ENCODE data around the gene ASTL.

DNA sequence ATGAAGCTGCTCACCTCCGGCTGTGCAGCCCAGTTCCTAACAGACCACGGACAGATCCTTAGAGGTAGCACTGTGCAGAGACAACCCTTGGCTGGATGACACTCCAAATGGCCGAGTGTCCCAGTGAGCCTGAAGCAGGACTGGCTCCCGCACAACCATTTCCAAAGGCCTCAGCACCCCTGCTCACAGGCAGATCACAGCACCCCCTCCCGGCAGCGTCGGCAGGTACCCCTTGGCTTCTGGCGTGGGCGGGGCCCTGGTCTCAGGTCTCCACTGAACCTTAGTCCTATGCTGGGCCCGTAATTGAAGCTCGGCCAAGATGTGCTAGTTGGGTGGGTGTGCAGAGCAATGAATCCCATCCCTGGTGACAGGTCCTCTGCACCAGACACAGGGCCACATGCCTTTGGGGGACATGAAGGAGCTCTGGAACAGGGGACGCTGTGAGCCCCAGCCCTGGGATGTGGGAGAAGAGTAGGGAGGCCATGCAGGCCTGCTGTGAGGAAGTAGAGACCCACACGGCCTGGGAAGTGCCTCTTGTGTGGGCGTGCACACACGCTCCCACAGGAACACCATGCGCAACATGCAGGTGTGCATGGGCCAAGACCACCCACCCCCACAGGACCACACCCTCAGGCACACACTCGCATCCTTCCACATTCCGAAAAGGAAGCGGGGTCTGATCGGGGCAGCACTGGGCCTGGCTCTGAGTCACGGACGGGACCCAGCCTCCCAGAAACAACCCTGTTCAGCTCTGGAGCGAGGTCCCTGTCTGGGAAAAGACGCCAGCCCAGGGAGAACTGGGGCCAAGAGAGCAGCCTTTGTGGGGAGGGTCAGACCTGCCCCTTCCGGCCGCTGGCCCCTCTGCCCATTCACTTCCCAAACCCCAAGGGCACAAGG is 4.2 kb upstream of the ASTL start:
- TF ChIP-seq SUZ12 (IDR thresholded peaks at IDR 0.05; ENCODE audit: extremely low read depth, insufficient read depth, insufficient read length) (no peak), ZNF274 (IDR thresholded peaks at IDR 0.05; ENCODE audit: low read depth, low read length) (no peak), YY1 (IDR thresholded peaks at IDR 0.05; ENCODE audit: insufficient read depth, insufficient read length) (no peak)

All from NT2/D1 (cell line).